Breast epithelium (tissue), 3 donors: Measurements from ENCODE around the gene SLC37A4.

Experiments used
- POLR2A ChIP-seq: fragments of 450-650 bp; IDR thresholded peaks from one replicate; pipeline ENCODE4 v1.6.1; 2016; ENCODE audit warnings: antibody characterized with exemption, mild to moderate bottlenecking, moderate library complexity
- POLR2AphosphoS5 ChIP-seq, 3 donors: sonication (generic); formaldehyde crosslinking; IDR thresholded peaks; one replicate each; pipeline ENCODE4 v1.6.1; 2017; ENCODE audit warnings: antibody characterized with exemption in 3 of 3
- TF ChIP-seq, protein P1 (sequence below), 3 donors: fragments of 450-650 bp; IDR thresholded peaks; one replicate each; pipeline ENCODE4 v1.5.1; 2016 to 2017; ENCODE audit warnings: antibody characterized with exemption in 3 of 3, mild to moderate bottlenecking in 3 of 3, moderate library complexity in 3 of 3

DNA sequence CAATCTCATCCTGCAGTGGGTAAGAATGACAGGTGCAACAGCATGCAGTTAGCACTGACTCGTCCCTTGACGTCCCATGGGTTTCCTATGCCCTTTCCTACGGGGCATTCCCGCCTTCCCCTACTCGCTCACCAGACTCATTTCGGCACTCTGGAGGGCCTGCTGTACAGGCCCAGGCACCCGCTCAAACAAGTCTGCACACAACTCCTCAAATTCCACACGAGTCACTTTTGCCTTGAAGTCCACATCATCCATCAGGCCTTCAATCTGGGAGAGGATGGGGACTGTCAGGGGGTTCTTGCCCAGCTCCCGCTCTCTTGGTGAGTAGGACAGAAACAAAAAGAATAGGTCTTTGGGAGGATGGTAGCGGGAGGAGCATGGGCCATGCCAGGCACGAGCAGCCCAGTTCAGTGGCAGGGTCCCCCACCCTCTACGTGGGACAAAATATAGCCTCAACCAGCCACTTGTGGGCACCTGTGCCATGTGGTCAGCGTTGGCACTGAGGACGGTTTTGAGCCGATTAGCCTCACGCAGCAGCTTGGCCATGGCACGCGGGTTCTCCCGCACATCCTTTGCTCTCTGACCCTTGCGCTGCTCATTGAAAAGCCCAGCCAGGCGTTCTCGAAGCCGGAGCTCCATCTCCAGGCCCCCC lies 21.6 kb upstream of the SLC37A4 start:
- TF ChIP-seq, protein P1, sequence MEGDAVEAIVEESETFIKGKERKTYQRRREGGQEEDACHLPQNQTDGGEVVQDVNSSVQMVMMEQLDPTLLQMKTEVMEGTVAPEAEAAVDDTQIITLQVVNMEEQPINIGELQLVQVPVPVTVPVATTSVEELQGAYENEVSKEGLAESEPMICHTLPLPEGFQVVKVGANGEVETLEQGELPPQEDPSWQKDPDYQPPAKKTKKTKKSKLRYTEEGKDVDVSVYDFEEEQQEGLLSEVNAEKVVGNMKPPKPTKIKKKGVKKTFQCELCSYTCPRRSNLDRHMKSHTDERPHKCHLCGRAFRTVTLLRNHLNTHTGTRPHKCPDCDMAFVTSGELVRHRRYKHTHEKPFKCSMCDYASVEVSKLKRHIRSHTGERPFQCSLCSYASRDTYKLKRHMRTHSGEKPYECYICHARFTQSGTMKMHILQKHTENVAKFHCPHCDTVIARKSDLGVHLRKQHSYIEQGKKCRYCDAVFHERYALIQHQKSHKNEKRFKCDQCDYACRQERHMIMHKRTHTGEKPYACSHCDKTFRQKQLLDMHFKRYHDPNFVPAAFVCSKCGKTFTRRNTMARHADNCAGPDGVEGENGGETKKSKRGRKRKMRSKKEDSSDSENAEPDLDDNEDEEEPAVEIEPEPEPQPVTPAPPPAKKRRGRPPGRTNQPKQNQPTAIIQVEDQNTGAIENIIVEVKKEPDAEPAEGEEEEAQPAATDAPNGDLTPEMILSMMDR (IDR thresholded peaks at IDR 0.05) = no peak
- TF ChIP-seq POLR2AphosphoS5 (IDR thresholded peaks at IDR 0.05) (no peak), POLR2A (no peak)
